Type B pancreatic cell (in vitro differentiated cells): ENCODE results near the gene COG3. TPM values are rescaled to one million over a fixed set of nuclear protein-coding genes. Genes with fewer than 3 reads are reported as not detected.

ENCODE experiments used
- DNase-seq: peaks from one replicate; pipeline ENCODE4 v3.0.0; 2021; ENCODE audit warnings: mixed read lengths; ENCODE audit not compliant: unreplicated experiment; ENCODE audit errors: extremely low spot score
- H3K27ac Mint-ChIP-seq: 2 replicates; pipeline ENCODE4 v1.8.0; 2021; ENCODE audit warnings: mild to moderate bottlenecking, mixed read lengths
- H3K27me3 Mint-ChIP-seq: 2 replicates; pipeline ENCODE4 v1.8.0; 2021; ENCODE audit warnings: mixed read lengths
- H3K36me3 Mint-ChIP-seq: 2 replicates; pipeline ENCODE4 v1.8.0; 2021; ENCODE audit warnings: mixed read lengths
- H3K4me1 Mint-ChIP-seq: one replicate; pipeline ENCODE4 v1.8.0; 2021; ENCODE audit warnings: mixed read lengths; ENCODE audit not compliant: unreplicated experiment
- H3K4me3 Mint-ChIP-seq: 2 replicates; pipeline ENCODE4 v1.8.0; 2021; ENCODE audit warnings: mild to moderate bottlenecking, mixed read lengths
- H3K9me3 Mint-ChIP-seq: 2 replicates; pipeline ENCODE4 v1.8.0; 2021; ENCODE audit warnings: mixed read lengths
- CTCF ChIP-seq: fragments of 200-600 bp; sonication (generic); conservative IDR thresholded peaks from 2 replicates; pipeline ENCODE4 v1.5.0; 2021; ENCODE audit warnings: antibody characterized with exemption, mild to moderate bottlenecking
- total RNA-seq: library from RNA; stranded (reverse); gene quantifications from 2 replicates; pipeline ENCODE4 v1.2.1, GENCODE V29; 2021; ENCODE audit warnings: low replicate concordance

The COG3 gene
- total RNA-seq, 1 donor from 2014 or later: 30.4 TPM

DNA sequence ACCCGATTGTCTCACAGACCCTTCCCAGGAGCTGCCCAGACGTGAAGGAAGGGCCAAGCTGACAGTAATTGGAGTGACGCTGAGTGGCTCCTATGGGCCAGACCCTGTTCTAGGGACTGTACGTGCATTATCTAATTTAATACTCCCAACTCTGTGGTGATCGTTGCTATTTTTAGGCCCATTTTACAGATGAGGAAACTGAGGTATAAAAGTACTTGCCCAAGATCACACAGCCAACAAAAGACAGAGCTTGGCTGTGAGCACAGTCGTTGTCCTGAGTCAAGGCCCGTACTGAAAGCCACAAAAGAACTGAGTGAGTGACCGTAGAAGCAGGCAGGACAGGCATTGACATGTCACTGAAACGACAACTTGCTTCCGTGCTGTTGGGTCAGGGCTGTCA, 76.1 kb downstream of the COG3 start:
- no peaks in the 10 kb centered on the region for H3K4me1 Mint-ChIP-seq
- no peak for DNase-seq
- no peak overlapping the region for H3K27ac Mint-ChIP-seq
- no peaks in the 10 kb centered on the region for H3K9me3 Mint-ChIP-seq
- H3K4me3 Mint-ChIP-seq: no peak overlapping the region
- no peak for TF ChIP-seq CTCF
- no peaks in the 10 kb centered on the region for H3K27me3 Mint-ChIP-seq
- H3K36me3 Mint-ChIP-seq: no peaks in the 10 kb centered on the region

- no peaks in the 10 kb centered on the region for H3K4me1 Mint-ChIP-seq
- no peaks in the 10 kb centered on the region for H3K36me3 Mint-ChIP-seq
- TF ChIP-seq CTCF: no peak
- H3K9me3 Mint-ChIP-seq: no peaks in the 10 kb centered on the region
- no peak overlapping the region for H3K4me3 Mint-ChIP-seq
- no peak overlapping the region for H3K27ac Mint-ChIP-seq
- no peaks in the 10 kb centered on the region for H3K27me3 Mint-ChIP-seq
- no peak for DNase-seq
Observed at GRCh38 chr13:45541806-45542205, 77.1 kb downstream of the COG3 start.

GRCh38 chr13:45542391-45542790, 77.7 kb downstream of the COG3 start:
- no peak for TF ChIP-seq CTCF
- Mint-ChIP-seq H3K27me3 (no peaks in the 10 kb centered on the region), H3K4me1 (no peaks in the 10 kb centered on the region), H3K9me3 (no peaks in the 10 kb centered on the region), H3K27ac (no peak overlapping the region), H3K36me3 (no peaks in the 10 kb centered on the region), H3K4me3 (no peak overlapping the region)
- DNase-seq: no peak

- DNase-seq: no peak
- H3K4me3 Mint-ChIP-seq: no peak overlapping the region
- H3K36me3 Mint-ChIP-seq: no peaks in the 10 kb centered on the region
- no peak overlapping the region for H3K27ac Mint-ChIP-seq
- H3K9me3 Mint-ChIP-seq: no peaks in the 10 kb centered on the region
- no peaks in the 10 kb centered on the region for H3K4me1 Mint-ChIP-seq
- H3K27me3 Mint-ChIP-seq: no peaks in the 10 kb centered on the region
- no peak for TF ChIP-seq CTCF
Observed at GRCh38 chr13:45542878-45543277, 78.1 kb downstream of the COG3 start.

DNA sequence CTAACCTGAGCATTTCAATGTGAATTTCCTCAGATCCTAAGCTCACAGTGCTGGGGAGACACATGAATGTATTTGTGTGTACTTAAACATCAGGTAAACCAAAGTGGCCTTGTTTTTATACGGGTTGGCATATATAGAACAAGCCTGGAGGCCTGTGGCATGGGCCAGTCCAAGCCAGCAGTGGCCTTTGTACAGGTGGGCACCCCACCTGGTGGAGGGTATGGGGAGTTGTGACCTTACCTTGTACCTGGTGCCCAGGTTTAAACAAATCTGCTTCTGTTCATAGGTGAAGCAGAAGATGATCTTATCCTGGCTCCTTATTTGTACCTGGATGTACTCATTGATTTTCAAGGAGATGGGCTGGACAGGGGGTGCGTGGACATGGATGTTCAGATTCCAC, 79.8 kb downstream of the COG3 start:
- no peak for TF ChIP-seq CTCF

More for the DNA sequence above, 79.8 kb downstream of the COG3 start:
- Mint-ChIP-seq H3K4me3 (no peak overlapping the region), H3K9me3 (no peaks in the 10 kb centered on the region), H3K36me3 (no peaks in the 10 kb centered on the region), H3K27me3 (peaks cover 3% of the 10 kb centered on the region), H3K27ac (no peak overlapping the region), H3K4me1 (no peaks in the 10 kb centered on the region)
- DNase-seq: no peak
